ENCODE results near the gene PCBP1. TPM values are rescaled to one million over a fixed set of nuclear protein-coding genes. Genes with fewer than 3 reads are reported as not detected.
"Not testable (repeated sequence)": the region's sequence is repeated elsewhere in the genome, so short reads cannot be mapped to it uniquely, and the experiment has no call there.

Gene PCBP1
- total and polyA plus RNA-seq, 9 of the 15 experiments (the other 6 are each of a cell fraction or from before 2014, with no cell fraction given), result 19.2 to 407 (median 78.1) TPM

- not testable (repeated sequence) for TF ChIP-seq NR4A1 (CRISPR knock-in tag; IDR thresholded peaks at IDR 0.05); REST (IDR thresholded peaks at IDR 0.05; ENCODE audit: borderline replicate concordance); ID3 (CRISPR knock-in tag; IDR thresholded peaks at IDR 0.05)
- TF ChIP-seq NR4A1 (tag; IDR thresholded peaks at IDR 0.05) (0 out of 2 replicates have a peak, but pooled peaks have one; percentile 26), REST (CRISPR knock-in tag; IDR thresholded peaks at IDR 0.05; ENCODE audit: low read depth) (0 out of 2 replicates have a peak, but pooled peaks have one; percentile 31), ID3 (tag; IDR thresholded peaks at IDR 0.05) (0 out of 2 replicates have a peak, but pooled peaks have one; percentile 54), TBP (optimal IDR thresholded peaks at IDR 0.05; ENCODE audit: low read depth, low read length) (peak; percentile 18), ELF2 (CRISPR knock-in tag; IDR thresholded peaks at IDR 0.05) (peak; percentile 63), ADNP (tag; IDR thresholded peaks at IDR 0.05) (peak; percentile 64; the same call in 1 of the 2 replicates)
These were observed 44.3 kb downstream of the PCBP1 start (continued) for GRCh38 chr2:70131344-70132143.

Measured in K562 (cell line).